Panc1 (cell line): Measurements from ENCODE around the gene DHX15. TPM values are rescaled to one million over a fixed set of nuclear protein-coding genes. Genes with fewer than 3 reads are reported as not detected.

Experiments
- ATAC-seq: fragments of 200-7000 bp; cut with Tn5 transposase; 2 replicates; pipeline ENCODE4 v1.9.1; 2020; ENCODE audit warnings: mild to moderate bottlenecking, moderate library complexity
- BruUV-seq: library from RNA; stranded (reverse); fragments of 400-500 nt; replicated peaks from 2 replicates; lab custom pipeline; 2021; lab: Mats Ljungman, UMichigan
- CTCF ChIA-PET: fragments of 300-600 bp; sonication (Branson Sonifier 250); formaldehyde crosslinking; loops from one replicate; lab custom pipeline; 2022; ENCODE audit warnings: antibody characterized with exemption; lab: Charles Lee
- POLR2A ChIA-PET: fragments of 300-600 bp; sonication (Branson Sonifier 250); formaldehyde crosslinking; loops from one replicate; lab custom pipeline; 2022; ENCODE audit warnings: antibody characterized with exemption; lab: Charles Lee
- DNase-seq: peaks from one replicate; pipeline ENCODE4 v3.0.0-alpha.2; 2010; ENCODE audit warnings: low read depth, low spot score
- H3K27ac ChIP-seq: 2 replicates; pipeline ENCODE4 v1.5.1; 2011; ENCODE audit warnings: mild to moderate bottlenecking, low read length, inconsistent platforms
- H3K27me3 ChIP-seq: fragments of 200-500 bp; sonication (Bioruptor generic); 2 replicates; pipeline ENCODE4 v1.6.0; 2014; ENCODE audit warnings: low read length, inconsistent platforms; ENCODE audit not compliant: control insufficient read depth, insufficient read depth
- H3K36me3 ChIP-seq: fragments of 200-500 bp; sonication (Bioruptor generic); 2 replicates; pipeline ENCODE4 v1.5.1; 2014; ENCODE audit warnings: inconsistent platforms, mild to moderate bottlenecking, low read length, moderate library complexity; ENCODE audit not compliant: control insufficient read depth, insufficient read depth
- H3K4me1 ChIP-seq: 2 replicates; pipeline ENCODE4 v1.5.1; 2011; ENCODE audit warnings: inconsistent platforms, mild to moderate bottlenecking, low read length, moderate library complexity; ENCODE audit not compliant: control insufficient read depth, insufficient read depth
- H3K4me3 ChIP-seq, 2 experiments: 2 replicates each; pipeline ENCODE4 v1.5.1; 2011 to 2012; ENCODE audit warnings: low read depth in 2 of 2, low read length in 2 of 2, mild to moderate bottlenecking in 2 of 2, inconsistent platforms in 1 of 2, moderate library complexity in 1 of 2
- H3K9me3 ChIP-seq: fragments of 200-500 bp; sonication (Bioruptor generic); 2 replicates; pipeline ENCODE4 v1.5.1; 2014; ENCODE audit warnings: low read depth, mild to moderate bottlenecking, inconsistent platforms, low read length, moderate library complexity; ENCODE audit not compliant: control insufficient read depth, insufficient read depth
- POLR2AphosphoS5 ChIP-seq: IDR thresholded peaks from 2 replicates; pipeline ENCODE4 v1.6.1; 2012; ENCODE audit warnings: mild to moderate bottlenecking, low read depth, low read length, moderate library complexity
- REST ChIP-seq, 2 experiments: IDR thresholded peaks; 2 replicates each; pipeline ENCODE4 v1.6.1; 2011 to 2012; ENCODE audit warnings: low read depth in 2 of 2, control low read depth in 1 of 2, low read length in 1 of 2, mild to moderate bottlenecking in 1 of 2, moderate library complexity in 1 of 2; ENCODE audit not compliant: insufficient read depth in 1 of 2
- SIN3A ChIP-seq: IDR thresholded peaks from 2 replicates; pipeline ENCODE4 v1.6.1; 2012; ENCODE audit warnings: low read depth, mild to moderate bottlenecking, low read length, moderate library complexity, borderline replicate concordance; ENCODE audit not compliant: insufficient read depth
- TCF7L2 ChIP-seq: IDR thresholded peaks from 2 replicates; pipeline ENCODE4 v1.6.1; 2011; ENCODE audit warnings: mild to moderate bottlenecking, low read depth, low read length, inconsistent platforms
- in situ Hi-C: cut with HindIII; loops from 2 replicates; pipeline ENCODE4 v1.10.0; 2016; ENCODE audit warnings: low sequenced_read_pairs, low pct_unique_long_range_greater_than_20kb
- intact Hi-C: fragments of 100-400 bp; cut with micrococcal nuclease; formaldehyde crosslinking; loops from one replicate; pipeline ENCODE4 v1.10.0; 2022; ENCODE audit not compliant: unreplicated experiment
- total RNA-seq: library from RNA; stranded (reverse); gene quantifications from one replicate; pipeline ENCODE4 v1.2.1, GENCODE V29; 2021; ENCODE audit not compliant: unreplicated experiment
- TF ChIP-seq, protein P1 (sequence below): fragments of 450-650 bp; IDR thresholded peaks from 2 replicates; pipeline ENCODE4 v1.5.1; 2017; ENCODE audit warnings: mild to moderate bottlenecking

DHX15 gene
- total RNA-seq, 1 experiment from 2014 or later, result 118 TPM

DNA sequence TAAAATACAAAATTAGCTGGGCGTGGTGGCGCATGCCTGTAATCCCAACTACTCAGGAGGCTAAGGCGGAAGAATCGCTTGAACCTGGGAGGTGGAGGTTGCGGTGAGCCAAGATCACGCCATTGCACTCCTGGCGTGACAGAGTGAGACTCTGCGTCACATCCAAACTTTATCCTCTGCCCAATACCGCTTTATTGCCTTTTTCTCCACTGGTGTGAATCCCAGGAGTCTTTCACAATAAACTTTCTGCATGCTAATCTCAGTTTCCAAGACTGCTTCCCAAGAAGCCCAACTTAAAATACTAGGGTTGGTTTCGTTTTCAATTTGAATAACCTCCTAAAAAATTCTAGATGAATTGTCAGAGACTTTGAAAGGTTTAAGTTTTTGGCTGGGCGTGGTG lies 27.2 kb upstream of the DHX15 start:
- Histone ChIP-seq H3K4me1 (no peaks in the 10 kb centered on the region), H3K9me3 (no peaks in the 10 kb centered on the region), H3K4me3 (no peak overlapping the region), H3K36me3 (no peaks in the 10 kb centered on the region), H3K27ac (no peak overlapping the region), H3K27me3 (no peaks in the 10 kb centered on the region)
- intact Hi-C loops (no loop called here), in situ Hi-C loops (no loop called here)
- ChIA-PET CTCF (no interaction called here), POLR2A (no interaction called here)
- DNase-seq (no peak), ATAC-seq (no peak)
- TF ChIP-seq, protein P1, sequence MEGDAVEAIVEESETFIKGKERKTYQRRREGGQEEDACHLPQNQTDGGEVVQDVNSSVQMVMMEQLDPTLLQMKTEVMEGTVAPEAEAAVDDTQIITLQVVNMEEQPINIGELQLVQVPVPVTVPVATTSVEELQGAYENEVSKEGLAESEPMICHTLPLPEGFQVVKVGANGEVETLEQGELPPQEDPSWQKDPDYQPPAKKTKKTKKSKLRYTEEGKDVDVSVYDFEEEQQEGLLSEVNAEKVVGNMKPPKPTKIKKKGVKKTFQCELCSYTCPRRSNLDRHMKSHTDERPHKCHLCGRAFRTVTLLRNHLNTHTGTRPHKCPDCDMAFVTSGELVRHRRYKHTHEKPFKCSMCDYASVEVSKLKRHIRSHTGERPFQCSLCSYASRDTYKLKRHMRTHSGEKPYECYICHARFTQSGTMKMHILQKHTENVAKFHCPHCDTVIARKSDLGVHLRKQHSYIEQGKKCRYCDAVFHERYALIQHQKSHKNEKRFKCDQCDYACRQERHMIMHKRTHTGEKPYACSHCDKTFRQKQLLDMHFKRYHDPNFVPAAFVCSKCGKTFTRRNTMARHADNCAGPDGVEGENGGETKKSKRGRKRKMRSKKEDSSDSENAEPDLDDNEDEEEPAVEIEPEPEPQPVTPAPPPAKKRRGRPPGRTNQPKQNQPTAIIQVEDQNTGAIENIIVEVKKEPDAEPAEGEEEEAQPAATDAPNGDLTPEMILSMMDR, result no peak
- no peak for TF ChIP-seq REST (IDR thresholded peaks at IDR 0.05; ENCODE audit: insufficient read depth in 1 of 2, low read depth in 2 of 2, low read length in 1 of 2)
- TF ChIP-seq POLR2AphosphoS5, result no peak
- TF ChIP-seq TCF7L2, result no peak
- no peak for TF ChIP-seq SIN3A
- BruUV-seq, result no TSS peak

DNA sequence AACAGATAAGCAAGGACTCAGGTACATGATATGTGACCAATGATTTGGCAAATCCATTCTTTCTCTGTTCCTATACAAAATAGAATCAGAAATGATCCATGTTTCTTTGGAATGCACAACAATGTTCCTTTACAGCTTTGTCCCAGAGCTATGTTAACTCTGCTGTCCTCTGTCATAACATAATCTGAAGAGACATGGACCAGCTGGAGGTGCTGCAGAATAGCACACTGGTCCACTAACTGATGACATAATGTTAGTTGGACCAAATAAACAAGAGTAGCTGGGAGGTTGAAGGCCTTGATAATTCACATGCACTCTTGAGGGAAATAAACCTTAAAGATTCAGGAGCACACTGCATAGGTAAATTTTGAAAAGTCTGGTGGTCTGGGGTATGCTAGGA lies 23.0 kb upstream of the DHX15 start:
- ChIA-PET POLR2A (no interaction called here), CTCF (no interaction called here)
- BruUV-seq, result no TSS peak

More for the DNA sequence above, 23.0 kb upstream of the DHX15 start:
- Histone ChIP-seq H3K4me3 (no peak overlapping the region), H3K36me3 (no peaks in the 10 kb centered on the region), H3K4me1 (no peaks in the 10 kb centered on the region), H3K27ac (no peak overlapping the region), H3K9me3 (no peaks in the 10 kb centered on the region), H3K27me3 (no peaks in the 10 kb centered on the region)
- ATAC-seq (no peak), DNase-seq (no peak)
- no peak for TF ChIP-seq REST (IDR thresholded peaks at IDR 0.05; ENCODE audit: insufficient read depth in 1 of 2, low read depth in 2 of 2, low read length in 1 of 2)
- TF ChIP-seq, protein P1, result no peak
- no peak for TF ChIP-seq SIN3A
- no peak for TF ChIP-seq POLR2AphosphoS5
- TF ChIP-seq TCF7L2, result no peak
- in situ Hi-C loops, result no loop called here
- intact Hi-C loops, result no loop called here
